Upper lobe of left lung (tissue), 4 donors: Measurements from ENCODE around the gene COL8A1.
"Not testable (repeated sequence)": the region's sequence is repeated elsewhere in the genome, so short reads cannot be mapped to it uniquely, and the experiment has no call there.

Experiments used
- EP300 ChIP-seq, 4 donors: sonication (generic); formaldehyde crosslinking; IDR thresholded peaks; one replicate each; pipeline ENCODE4 v1.5.1; 2017; ENCODE audit warnings: antibody characterized with exemption in 4 of 4, control low read depth in 2 of 4
- POLR2A ChIP-seq, 4 donors: fragments of 450-650 bp; IDR thresholded peaks; one replicate each; pipeline ENCODE4 v1.5.1; 2016 to 2017; ENCODE audit warnings: antibody characterized with exemption in 4 of 4, mild to moderate bottlenecking in 2 of 4
- POLR2AphosphoS5 ChIP-seq, 2 donors: sonication (generic); formaldehyde crosslinking; IDR thresholded peaks; one replicate each; pipeline ENCODE4 v1.5.1; 2017; ENCODE audit warnings: antibody characterized with exemption in 2 of 2
- TF ChIP-seq, protein P1 (sequence below), 6 experiments: fragments of 450-650 bp in 4 of 6; fragments of 200-600 bp in 2 of 6; sonication (generic) in 2 of 6; IDR thresholded peaks; one replicate each; pipeline ENCODE4 v1.5.1; 2016 to 2019; ENCODE audit warnings: antibody characterized with exemption in 6 of 6

DNA sequence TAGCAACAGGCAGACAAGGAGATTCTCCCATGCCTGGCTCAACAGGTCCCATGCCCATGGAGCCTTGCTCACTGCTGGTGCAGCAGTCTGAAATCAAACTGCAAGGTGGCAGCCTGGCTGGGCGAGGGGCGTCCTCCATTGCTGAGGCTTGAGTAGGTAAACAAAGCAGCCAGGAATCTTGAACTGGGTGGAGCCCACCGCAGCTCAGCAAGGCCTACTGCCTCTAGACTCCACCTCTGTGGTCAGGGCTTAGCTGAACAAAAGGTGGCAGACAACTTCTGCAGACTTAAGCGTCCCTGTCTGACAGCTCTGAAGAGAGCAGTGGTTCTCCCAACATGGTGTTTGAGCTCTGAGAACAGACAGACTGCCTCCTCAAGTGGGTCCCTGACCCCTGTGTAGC lies 49.2 kb upstream of the COL8A1 start:
- TF ChIP-seq, protein P1, sequence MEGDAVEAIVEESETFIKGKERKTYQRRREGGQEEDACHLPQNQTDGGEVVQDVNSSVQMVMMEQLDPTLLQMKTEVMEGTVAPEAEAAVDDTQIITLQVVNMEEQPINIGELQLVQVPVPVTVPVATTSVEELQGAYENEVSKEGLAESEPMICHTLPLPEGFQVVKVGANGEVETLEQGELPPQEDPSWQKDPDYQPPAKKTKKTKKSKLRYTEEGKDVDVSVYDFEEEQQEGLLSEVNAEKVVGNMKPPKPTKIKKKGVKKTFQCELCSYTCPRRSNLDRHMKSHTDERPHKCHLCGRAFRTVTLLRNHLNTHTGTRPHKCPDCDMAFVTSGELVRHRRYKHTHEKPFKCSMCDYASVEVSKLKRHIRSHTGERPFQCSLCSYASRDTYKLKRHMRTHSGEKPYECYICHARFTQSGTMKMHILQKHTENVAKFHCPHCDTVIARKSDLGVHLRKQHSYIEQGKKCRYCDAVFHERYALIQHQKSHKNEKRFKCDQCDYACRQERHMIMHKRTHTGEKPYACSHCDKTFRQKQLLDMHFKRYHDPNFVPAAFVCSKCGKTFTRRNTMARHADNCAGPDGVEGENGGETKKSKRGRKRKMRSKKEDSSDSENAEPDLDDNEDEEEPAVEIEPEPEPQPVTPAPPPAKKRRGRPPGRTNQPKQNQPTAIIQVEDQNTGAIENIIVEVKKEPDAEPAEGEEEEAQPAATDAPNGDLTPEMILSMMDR (IDR thresholded peaks at IDR 0.05), result not testable (repeated sequence)
- TF ChIP-seq POLR2AphosphoS5, POLR2A, EP300 (IDR thresholded peaks at IDR 0.05): not testable (repeated sequence)
